GM19193 (cell line): ENCODE results near the gene ROBO1.

Experiments
- POLR2A ChIP-seq: IDR thresholded peaks from 4 replicates; pipeline ENCODE4 v1.6.1; 2011; ENCODE audit not compliant: insufficient read depth, insufficient read length; ENCODE audit errors: extremely low read depth

Gene ROBO1

DNA sequence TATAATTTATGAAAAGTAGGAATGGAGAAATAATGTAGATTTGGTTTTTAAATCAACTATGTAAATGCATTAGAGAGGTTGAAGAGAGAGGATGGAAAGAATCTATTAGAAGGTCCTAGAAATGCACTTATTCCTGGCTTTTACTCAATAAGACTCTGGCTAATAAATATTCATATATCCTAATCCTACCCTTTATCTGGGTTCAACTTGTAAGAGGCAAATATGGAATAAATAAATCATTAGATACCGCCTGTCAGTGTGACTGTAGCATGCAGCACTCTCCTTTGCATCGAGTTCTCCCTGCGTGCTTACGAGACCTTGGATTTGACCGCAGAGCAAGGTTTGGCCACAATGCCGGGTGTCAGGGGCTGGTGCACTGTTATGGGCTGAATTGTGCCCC lies 1156.5 kb downstream of the ROBO1 start:
- TF ChIP-seq POLR2A: no peak

DNA sequence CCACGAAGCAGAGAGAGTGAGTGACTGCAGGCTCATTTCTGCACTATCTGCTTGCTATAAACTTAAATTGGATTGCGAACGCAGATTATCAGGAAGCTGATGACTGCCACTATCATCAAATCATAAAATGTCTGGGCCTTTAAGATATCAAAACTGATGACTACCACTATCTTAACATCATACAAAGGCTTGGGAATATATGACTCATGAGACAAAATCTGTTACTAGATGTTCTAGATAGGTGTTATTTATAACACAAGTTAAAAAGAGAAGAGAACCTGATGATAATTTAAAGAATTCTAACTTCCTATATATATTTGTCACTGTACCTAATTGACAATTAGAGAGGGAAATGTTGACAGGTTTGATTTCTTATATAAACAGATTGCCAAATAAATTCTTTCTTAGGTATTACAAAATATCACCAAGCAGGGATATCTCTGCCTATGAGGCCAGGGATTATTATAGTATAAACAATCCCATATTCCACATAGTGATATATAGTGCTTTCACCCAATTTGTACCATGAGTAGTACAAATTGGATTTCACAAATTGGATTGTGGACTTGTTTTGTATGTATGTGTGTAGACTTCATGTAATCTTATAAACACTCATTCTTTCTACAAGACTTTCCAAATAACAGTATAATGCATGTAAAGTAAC lies 1157.2 kb downstream of the ROBO1 start:
- no peak for TF ChIP-seq POLR2A

DNA sequence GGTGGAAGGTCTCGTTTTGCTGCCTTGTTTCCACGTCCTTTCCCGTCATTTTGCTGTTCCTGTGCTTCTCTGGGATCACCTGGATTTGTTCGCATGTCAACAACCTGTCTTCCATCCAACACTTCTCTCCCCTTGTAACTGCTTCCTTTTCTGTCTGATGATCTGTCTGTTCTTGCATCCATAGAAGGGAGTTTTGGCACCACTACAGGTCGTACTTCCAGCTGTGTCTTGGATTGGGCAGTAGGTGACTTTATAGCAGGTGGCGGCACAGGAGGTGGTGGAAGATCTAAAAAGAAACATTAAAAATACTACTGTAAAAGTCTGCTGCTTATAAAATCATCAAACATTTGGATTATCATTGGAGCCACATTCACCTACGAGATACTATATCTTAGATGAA lies 1161.0 kb downstream of the ROBO1 start:
- TF ChIP-seq POLR2A: no peak

DNA sequence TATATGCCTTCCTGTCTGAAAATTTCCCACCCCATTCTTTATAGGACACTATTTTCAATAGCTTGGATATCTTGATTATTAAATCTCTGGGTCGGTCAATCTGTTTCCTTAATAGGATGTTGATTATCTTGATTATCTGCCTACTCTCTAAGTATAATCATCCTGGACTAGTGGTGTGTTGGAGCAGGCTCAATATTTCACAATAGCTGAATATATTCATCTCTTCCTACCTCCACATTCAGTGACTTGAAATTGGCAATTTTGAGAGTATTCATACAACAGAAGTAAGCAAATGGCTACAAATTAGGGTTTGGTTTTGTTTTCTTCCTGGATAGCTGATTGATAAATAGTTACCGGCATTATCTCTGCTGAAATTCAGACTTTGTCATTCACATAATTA lies 1162.6 kb downstream of the ROBO1 start:
- no peak for TF ChIP-seq POLR2A

DNA sequence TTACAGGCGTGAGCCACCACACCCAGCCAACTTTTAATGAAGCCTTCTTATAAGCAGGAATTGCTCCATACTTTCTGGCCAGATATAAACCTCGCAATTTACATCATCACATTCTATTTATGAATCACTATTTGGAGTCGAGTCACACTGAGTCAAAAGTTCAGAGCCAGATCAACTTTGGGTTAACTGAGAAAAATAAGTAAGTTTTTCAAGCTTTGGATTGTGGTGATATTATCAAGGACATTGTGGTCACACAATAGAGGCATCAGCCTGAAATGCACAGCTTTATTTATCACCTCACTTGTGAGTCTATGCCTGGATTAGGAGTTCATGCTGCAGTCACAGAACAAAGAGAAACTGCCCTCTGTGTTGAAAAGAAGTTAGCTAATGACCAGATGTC lies 1163.5 kb downstream of the ROBO1 start:
- TF ChIP-seq POLR2A: no peak

DNA sequence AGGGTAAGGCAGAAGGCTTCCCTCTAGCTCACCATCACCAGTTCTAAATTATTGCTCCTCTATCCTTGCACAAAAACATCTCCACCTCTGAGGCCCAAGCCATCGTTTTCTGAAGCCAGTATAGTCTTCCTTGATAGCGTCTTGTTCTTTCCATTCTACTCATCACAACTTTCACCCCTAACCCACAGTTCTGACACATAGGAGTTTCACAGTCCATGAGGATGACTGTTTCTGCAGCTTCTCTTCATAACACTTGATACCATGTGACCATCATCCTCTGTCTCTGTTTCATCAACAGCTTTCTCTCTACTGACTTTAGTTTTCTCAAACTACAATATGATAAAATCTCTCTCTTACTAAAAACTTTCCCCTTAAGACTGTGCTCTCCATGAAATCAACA lies 1166.5 kb downstream of the ROBO1 start:
- no peak for TF ChIP-seq POLR2A

DNA sequence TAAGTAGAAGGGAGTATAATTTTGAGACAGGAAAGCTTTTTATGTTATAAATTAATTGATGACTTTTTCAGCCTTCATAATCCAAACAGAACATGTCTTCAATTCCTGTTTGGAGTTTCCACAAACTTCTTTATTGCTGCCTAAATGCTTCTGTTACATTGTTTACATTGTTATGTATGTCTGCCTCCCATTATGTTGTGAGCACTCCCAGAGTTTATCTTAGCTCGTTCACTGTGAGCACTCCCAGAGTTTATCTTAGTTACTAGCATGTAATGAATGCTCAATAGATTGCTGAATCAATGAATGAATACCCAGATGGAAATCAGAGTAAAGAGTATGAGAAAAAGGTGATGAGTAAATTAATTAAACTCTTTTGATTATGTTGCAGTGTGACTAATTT lies 1178.0 kb downstream of the ROBO1 start:
- TF ChIP-seq POLR2A: no peak

DNA sequence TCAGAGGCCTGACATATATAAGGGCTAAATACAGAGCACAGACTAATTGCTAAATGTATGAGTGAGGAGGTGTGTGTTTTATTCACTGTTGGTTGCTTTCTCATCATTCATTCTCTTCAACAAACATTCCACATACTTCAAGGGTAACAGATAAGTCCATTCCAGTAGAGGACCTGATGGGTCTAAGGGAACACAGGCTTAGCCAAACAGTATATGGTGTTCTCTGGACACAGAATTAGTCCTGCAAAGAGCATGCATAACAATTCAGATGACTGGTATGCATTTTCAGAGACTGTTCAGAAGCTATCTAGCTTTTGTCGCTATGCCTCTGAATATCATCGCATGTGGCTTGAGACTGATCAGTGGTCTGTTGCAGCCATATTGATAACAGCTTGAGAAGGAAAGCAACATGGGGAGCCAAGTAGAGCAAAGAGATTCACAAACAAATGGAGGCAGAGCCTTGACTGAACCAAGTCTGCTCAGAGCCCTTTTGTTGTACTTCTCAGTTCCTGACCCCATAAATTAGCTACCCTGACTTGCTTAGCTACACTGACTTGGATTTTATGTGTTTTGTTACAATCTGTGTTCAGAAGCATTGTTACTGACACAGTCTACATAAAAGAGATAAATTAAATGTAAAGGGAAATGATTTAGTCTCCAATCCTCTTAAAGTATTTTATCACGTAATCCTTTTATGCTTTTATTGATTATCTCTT lies 1178.7 kb downstream of the ROBO1 start:
- TF ChIP-seq POLR2A: no peak

DNA sequence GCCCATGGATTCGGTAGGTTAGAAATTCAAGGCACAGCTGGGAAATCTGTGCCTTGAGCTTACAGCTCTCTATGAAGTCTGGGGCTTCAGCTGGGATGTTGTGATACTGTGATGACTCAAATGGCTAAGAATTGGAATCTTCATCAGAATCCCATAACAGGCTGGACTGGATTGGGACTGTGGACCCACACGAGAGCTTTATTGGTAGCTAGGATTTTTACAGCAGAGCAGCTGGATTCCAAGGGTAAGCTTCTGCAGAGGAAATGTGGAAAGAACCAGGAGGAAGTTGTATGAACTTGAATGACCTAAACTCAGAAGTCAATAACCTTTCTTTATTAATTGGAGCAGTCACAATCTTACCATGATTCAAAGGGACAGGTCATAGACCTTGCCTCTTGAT lies 1187.1 kb downstream of the ROBO1 start:
- no peak for TF ChIP-seq POLR2A

DNA sequence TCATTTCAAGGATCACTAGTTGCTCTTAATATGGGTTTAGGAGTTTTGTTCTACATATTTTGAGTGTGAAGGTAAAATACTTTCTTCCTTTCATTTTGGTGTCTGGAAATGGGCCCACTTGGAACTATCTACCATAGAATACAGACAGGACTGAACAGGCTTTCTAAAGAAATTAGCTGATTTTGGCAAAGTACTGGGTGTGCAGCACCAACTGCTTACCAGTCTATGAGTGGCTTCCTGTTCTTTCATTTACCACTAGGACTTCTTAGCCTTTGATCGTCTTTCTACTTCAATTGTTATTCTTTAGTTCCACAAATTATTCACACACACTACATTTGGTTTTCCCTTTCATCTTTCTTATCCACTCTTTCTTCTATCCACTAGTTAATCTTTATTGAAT lies 1196.3 kb downstream of the ROBO1 start:
- TF ChIP-seq POLR2A: no peak

DNA sequence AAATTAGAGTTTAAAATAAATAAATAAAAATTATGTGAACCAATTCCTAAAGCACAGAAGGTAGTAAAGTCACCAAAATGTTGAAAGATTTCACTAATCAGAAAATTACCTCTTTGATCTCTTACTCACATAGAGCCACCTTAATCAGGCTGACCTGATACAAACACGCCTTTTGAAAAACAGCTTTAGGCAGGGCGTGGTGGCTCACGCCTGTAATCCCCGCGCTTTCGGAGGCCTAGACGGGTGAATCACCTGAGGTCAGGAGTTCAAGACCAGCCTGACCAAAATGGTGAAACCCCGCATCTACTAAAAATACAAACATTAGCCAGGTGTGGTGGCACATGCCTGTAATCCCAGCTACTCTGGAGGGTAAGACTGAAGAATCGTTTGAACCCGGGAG lies 1197.3 kb downstream of the ROBO1 start:
- no peak for TF ChIP-seq POLR2A

DNA sequence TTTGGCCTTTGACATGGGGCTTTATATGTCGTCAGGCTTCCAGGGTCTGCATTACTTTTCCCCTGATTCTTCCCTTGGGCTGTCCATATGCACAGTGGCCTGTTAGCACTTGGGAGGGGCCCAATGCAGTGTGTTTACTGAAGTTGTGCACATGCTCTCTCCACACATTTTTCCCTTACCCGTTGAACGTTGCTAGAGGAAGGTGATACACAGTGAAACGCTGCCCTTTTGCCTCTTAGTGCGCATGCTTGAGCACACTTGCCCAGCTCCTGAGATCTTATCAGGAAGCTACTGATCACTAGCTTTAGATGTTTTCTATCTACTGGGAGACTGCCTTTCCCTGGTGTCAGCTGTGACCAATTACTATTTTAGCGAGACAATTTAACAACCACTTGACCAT lies 1198.0 kb downstream of the ROBO1 start:
- TF ChIP-seq POLR2A: no peak

DNA sequence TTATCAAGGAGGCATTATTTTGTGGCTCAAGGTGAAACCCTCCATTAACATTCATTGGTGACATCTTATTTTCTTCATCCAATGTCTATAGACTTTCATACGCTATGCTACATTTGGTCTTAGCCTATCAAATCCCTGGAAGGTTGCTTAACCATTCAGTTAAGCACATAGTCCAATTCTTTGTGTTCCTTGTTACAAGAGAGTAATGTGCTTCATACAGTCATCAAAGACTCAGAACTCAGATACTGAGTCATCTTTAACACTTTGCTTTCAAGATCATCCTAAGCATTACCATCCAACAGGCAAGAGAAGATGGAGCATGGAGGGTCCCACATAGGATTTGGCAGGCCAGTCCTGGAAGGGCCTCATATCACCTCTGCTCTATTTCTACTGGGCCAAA lies 1202.1 kb downstream of the ROBO1 start:
- TF ChIP-seq POLR2A: no peak

DNA sequence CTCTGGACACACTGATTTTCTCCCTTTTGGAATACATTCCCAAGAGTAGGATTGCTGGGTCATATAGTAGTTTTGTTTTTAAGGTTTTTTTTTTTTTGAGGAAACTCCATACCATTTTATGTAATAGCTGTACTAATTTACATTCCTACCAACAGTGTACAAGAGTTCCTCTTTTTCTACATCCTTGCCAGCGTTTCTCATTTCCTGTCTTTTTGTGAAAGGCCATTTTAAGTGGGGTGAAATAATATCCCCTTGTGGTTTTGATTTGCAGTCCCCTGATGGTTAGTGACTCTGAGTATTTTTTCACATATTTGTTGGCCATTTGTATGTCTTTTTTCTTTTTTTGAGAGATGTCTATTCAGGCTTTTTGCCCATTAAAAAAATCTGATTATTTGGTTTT lies 1205.5 kb downstream of the ROBO1 start:
- no peak for TF ChIP-seq POLR2A
